A549 (cell line): ENCODE data around the gene TUBGCP3.

Source experiments
- CEBPB ChIP-seq, 2 experiments: fragments of >200 bp in 1 of 2; sonication (Bioruptor Twin) in 1 of 2; formaldehyde crosslinking in 1 of 2; IDR thresholded peaks; 2 replicates each; pipeline ENCODE4 v1.6.1; 2012 to 2016
- CTCF ChIP-seq: fragments of >200 bp; sonication (Bioruptor Twin); formaldehyde crosslinking; IDR thresholded peaks from 3 replicates; pipeline ENCODE4 v1.5.1; 2016
- MYC ChIP-seq: IDR thresholded peaks from 2 replicates; pipeline ENCODE4 v1.6.1; 2012; ENCODE audit warnings: mild to moderate bottlenecking, inconsistent platforms, low read length, improper control_type of control experiment, borderline replicate concordance
- POLR2A ChIP-seq: IDR thresholded peaks from 2 replicates; pipeline ENCODE4 v1.6.1; 2012; ENCODE audit warnings: mild to moderate bottlenecking, low read length
- ZNF302 ChIP-seq: fragments of 250-450 bp; sonication (Bioruptor Pico); IDR thresholded peaks from 2 replicates; pipeline ENCODE4 v1.9.0; 2021; ENCODE audit warnings: inconsistent platforms, mild to moderate bottlenecking, moderate library complexity

- no peak for TF ChIP-seq ZNF302 (CRISPR knock-in tag)
- TF ChIP-seq CTCF = no peak
- no peak for TF ChIP-seq POLR2A
- no peak for TF ChIP-seq MYC
- no peak for TF ChIP-seq CEBPB (IDR thresholded peaks at IDR 0.05)
Measured at GRCh38 chr13:112450118-112450903, 137.6 kb downstream of the TUBGCP3 start.
